KMS-11 (cell line): ENCODE results near the gene HOXB3.

Source experiments
- H2AFZ ChIP-seq: fragments of 200-600 bp; sonication (generic); 2 replicates; pipeline ENCODE4 v1.6.1; 2016; ENCODE audit warnings: antibody characterized with exemption, mixed run types, low read depth
- H3K27ac ChIP-seq: fragments of 200-600 bp; sonication (generic); 2 replicates; pipeline ENCODE4 v1.6.1; 2016; ENCODE audit warnings: mild to moderate bottlenecking, mixed run types
- H3K27me3 ChIP-seq: fragments of 200-600 bp; sonication (generic); 2 replicates; pipeline ENCODE4 v1.6.1; 2017; ENCODE audit warnings: mild to moderate bottlenecking, low read depth, mixed run types, moderate library complexity; ENCODE audit not compliant: insufficient read depth
- H3K36me3 ChIP-seq: fragments of 200-600 bp; sonication (generic); 2 replicates; pipeline ENCODE4 v1.6.1; 2017; ENCODE audit warnings: mild to moderate bottlenecking, mixed run types; ENCODE audit not compliant: insufficient read depth
- H3K4me1 ChIP-seq: fragments of 200-600 bp; sonication (generic); 2 replicates; pipeline ENCODE4 v1.6.1; 2016; ENCODE audit warnings: mild to moderate bottlenecking, low read depth, mixed run types; ENCODE audit not compliant: poor library complexity, severe bottlenecking
- H3K4me2 ChIP-seq: fragments of 200-600 bp; sonication (generic); 2 replicates; pipeline ENCODE4 v1.7.0; 2016; ENCODE audit warnings: mild to moderate bottlenecking, mixed run types
- H3K4me3 ChIP-seq: fragments of 200-600 bp; sonication (generic); IDR thresholded peaks from 2 replicates; pipeline ENCODE4 v1.6.1; 2017; ENCODE audit warnings: low read depth, low read length, mixed read lengths; ENCODE audit not compliant: insufficient read depth
- H3K79me2 ChIP-seq: fragments of 200-600 bp; sonication (generic); 2 replicates; pipeline ENCODE4 v1.6.1; 2016; ENCODE audit warnings: low read depth, mixed run types; ENCODE audit not compliant: insufficient read depth
- H3K9ac ChIP-seq: fragments of 200-600 bp; sonication (generic); 2 replicates; pipeline ENCODE4 v1.6.1; 2016; ENCODE audit warnings: mild to moderate bottlenecking, mixed run types
- H4K20me1 ChIP-seq: fragments of 200-600 bp; sonication (generic); 2 replicates; pipeline ENCODE4 v1.6.1; 2016; ENCODE audit warnings: mild to moderate bottlenecking, mixed run types; ENCODE audit not compliant: insufficient read depth
- TF ChIP-seq, protein P1 (sequence below): fragments of 200-600 bp; sonication (generic); conservative IDR thresholded peaks from 2 replicates; pipeline ENCODE4 v1.6.1; 2017; ENCODE audit warnings: low read depth, mild to moderate bottlenecking, antibody characterized with exemption, low read length, moderate library complexity, mixed read lengths

HOXB3 gene

DNA sequence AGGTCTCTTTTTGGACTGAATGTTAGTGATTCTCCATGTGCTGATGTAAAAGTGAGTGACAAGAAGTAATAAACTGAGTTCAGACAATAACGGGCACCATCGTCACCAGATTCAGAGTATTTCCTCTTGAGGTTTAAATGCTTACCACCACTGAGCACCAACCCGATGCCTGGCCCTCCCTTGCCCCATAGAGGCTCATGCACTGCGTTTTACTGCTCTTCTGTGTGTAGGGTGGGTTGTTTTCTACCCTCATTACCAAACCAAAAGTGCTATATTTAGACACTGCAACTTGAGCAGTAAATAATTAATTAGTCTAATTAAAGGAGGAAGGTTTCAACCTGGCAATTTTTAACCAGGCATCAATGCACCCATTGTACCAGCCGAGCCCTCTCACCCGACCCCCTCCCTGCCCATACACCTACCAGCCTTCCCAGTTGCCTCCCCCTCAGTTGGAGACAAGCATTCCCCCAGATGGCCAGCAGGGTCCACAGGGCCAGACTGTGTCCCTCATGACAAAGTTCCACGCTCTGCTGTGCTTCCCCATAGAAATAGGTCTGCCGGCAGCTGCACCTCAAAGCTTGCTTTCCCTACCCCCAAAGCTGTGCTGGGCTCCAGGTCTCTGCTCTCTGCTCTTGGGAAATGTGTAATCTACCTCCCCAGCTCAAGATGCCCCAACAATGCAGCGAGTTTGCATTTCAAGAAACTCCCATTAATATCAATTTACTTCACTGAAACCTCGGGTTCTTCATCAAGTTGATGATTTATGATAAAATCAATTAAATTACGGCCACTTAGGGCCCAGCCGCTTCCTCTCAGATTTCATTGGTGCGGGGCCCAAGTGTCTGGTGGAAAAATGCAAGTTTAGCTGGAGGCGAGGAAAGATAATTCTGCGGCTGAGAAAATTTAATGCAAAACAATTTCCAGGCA is 27.9 kb downstream of the HOXB3 start:
- no peak overlapping the region for H3K9ac ChIP-seq
- no peak overlapping the region for H3K4me3 ChIP-seq
- TF ChIP-seq, protein P1, sequence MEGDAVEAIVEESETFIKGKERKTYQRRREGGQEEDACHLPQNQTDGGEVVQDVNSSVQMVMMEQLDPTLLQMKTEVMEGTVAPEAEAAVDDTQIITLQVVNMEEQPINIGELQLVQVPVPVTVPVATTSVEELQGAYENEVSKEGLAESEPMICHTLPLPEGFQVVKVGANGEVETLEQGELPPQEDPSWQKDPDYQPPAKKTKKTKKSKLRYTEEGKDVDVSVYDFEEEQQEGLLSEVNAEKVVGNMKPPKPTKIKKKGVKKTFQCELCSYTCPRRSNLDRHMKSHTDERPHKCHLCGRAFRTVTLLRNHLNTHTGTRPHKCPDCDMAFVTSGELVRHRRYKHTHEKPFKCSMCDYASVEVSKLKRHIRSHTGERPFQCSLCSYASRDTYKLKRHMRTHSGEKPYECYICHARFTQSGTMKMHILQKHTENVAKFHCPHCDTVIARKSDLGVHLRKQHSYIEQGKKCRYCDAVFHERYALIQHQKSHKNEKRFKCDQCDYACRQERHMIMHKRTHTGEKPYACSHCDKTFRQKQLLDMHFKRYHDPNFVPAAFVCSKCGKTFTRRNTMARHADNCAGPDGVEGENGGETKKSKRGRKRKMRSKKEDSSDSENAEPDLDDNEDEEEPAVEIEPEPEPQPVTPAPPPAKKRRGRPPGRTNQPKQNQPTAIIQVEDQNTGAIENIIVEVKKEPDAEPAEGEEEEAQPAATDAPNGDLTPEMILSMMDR = no peak
- no peaks in the 10 kb centered on the region for H3K4me1 ChIP-seq
- no peaks in the 10 kb centered on the region for H4K20me1 ChIP-seq
- H3K27me3 ChIP-seq = no peaks in the 10 kb centered on the region
- no peak overlapping the region for H3K27ac ChIP-seq
- H3K4me2 ChIP-seq = no peak overlapping the region
- no peaks in the 10 kb centered on the region for H3K79me2 ChIP-seq
- H2AFZ ChIP-seq = no peak overlapping the region
- no peaks in the 10 kb centered on the region for H3K36me3 ChIP-seq

DNA sequence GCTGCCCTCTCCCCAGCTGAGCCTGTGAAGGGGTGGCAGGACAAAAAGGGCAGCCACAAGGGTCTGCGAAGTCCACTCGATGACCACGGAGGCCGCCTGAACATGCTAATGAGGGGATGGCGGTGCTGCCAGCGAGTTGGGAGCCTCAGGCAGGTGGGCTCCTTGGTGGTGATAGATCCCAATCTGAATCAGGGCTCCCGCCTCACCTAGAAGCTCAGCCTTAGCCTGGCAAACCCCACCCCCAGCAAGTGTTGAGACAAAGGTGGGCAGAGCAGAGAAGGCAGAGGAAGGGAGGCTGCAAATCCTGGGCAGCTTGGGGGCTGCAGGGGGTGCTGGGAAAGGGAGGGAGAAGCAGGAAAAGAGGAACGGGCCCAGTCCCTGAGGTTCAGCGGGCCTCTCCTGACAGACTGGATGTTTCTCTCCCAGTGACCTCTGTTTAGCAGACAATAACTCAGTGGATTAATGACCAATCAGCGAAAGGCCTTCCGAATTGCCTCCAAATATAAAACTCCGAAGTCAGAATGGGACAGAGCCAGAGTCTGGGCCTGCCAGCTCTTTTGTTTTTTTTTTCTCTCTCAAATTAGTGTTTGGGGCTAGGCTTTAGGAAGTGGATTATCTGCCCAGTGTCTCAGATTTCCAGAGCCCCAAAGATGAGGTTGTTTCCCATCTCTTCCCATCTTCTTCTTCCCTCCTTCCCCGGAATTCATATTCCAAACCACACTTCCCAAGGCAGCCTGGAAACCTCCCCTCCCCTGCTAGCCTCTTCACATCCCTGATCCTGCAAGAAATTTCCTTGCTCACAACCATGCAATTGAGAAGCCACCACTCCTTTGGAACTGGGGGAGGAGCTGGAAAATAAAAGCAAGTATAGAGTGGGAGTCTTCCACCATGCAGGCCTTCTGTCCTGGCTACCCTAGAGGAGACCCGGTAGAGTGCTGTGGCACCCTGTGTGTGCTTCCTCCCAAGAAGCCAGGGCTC is 29.9 kb downstream of the HOXB3 start:
- Histone ChIP-seq H4K20me1 (no peaks in the 10 kb centered on the region), H3K27ac (no peak overlapping the region), H3K79me2 (no peaks in the 10 kb centered on the region), H3K4me1 (no peaks in the 10 kb centered on the region), H3K4me2 (no peak overlapping the region), H2AFZ (no peak overlapping the region), H3K27me3 (no peaks in the 10 kb centered on the region), H3K9ac (no peak overlapping the region), H3K4me3 (no peak overlapping the region), H3K36me3 (no peaks in the 10 kb centered on the region)
- TF ChIP-seq, protein P1 = no peak

DNA sequence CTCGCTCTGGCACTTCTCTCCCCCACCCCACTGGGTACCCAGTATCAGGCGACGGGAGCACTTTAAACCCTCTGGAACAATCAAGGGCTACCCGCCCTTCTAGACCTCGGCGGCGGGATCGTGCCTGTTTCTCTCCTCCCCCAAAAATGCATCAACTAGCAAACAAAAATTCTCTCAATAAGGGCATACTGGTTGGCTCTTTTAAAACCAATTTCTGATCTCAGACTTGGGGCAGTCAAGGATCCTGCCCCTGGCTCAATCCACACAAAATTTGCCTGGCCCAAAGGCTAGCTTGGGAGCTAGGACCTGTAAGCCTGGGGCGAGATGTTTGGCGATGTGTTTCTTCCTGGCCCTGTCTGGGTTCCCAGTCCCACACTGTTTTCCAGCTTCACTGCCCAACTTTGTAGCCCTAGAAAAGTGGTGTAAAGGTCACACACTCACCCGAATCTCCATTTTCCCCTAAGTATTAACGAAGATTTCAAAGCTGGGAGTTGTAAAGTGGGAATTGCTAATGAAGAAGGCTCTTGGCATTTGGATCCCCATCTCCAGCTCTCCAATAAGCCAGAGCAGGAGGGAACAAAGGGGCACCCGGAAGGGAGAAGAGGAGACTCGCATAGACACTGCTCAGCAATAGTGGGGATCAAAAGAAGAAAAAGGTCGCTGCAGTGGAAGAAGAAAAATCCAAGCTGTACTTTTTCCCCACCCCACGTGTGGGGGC is 30.8 kb downstream of the HOXB3 start:
- TF ChIP-seq, protein P1 = no peak
- no peaks in the 10 kb centered on the region for H4K20me1 ChIP-seq
- H3K27ac ChIP-seq = no peak overlapping the region

DNA sequence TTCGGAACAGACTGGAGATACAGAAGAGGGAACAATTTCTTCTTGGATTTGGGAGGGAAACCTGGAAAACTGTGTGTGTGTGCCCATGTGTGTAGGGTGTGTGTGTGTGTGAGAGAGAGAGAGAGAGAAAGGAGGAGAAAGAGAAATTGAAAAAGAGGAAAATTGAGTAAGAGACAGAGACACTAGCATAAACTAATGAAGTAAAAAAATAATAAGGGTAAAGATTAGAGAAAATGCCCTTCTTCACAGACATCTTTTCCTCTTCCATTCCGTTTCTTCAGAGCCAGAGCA is 31.3 kb downstream of the HOXB3 start:
- Histone ChIP-seq H4K20me1 (no peaks in the 10 kb centered on the region), H3K27ac (no peak overlapping the region), H3K4me1 (no peaks in the 10 kb centered on the region), H3K36me3 (no peaks in the 10 kb centered on the region), H3K4me3 (no peak overlapping the region), H2AFZ (no peak overlapping the region), H3K9ac (no peak overlapping the region), H3K4me2 (no peak overlapping the region), H3K27me3 (no peaks in the 10 kb centered on the region), H3K79me2 (no peaks in the 10 kb centered on the region)
- TF ChIP-seq, protein P1 = no peak

More for the DNA sequence above, 30.8 kb downstream of the HOXB3 start:
- Histone ChIP-seq H3K9ac (no peak overlapping the region), H3K4me3 (no peak overlapping the region), H2AFZ (no peak overlapping the region), H3K27me3 (no peaks in the 10 kb centered on the region), H3K4me2 (no peak overlapping the region), H3K36me3 (no peaks in the 10 kb centered on the region), H3K4me1 (no peaks in the 10 kb centered on the region), H3K79me2 (no peaks in the 10 kb centered on the region)
